NOMO-1 treated with dmso at 0.1 percent for 144 hours (cell line): ENCODE data around the gene SLC35E1.
A peak's percentile ranks its signal among the peaks of the same experiment; 100 is the strongest.

Experiments used
- DNase-seq: peaks from one replicate; lab custom pipeline; 2025; ENCODE audit not compliant: unreplicated experiment; lab: John Stamatoyannopoulos, UW

SLC35E1 gene

DNA sequence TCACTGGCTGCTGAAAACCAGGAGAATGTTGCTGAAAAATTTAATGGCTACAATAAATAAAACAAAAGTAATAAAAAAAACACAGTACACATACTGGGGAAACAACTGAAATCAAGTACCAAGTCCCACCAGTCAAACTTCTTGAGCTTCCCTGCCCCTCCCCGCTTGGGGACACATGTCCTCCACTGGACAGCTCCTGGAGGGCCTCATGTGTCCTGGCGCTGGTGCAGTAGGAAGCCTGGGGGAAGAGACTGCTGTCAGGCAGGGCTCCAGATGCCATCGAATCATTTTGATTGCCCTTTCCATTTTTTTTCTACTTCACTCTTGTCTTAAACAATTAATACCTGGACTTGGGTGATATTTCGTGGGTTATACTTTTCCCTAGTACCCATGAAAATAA, 26.6 kb upstream of the SLC35E1 start:
- no peak for DNase-seq

DNA sequence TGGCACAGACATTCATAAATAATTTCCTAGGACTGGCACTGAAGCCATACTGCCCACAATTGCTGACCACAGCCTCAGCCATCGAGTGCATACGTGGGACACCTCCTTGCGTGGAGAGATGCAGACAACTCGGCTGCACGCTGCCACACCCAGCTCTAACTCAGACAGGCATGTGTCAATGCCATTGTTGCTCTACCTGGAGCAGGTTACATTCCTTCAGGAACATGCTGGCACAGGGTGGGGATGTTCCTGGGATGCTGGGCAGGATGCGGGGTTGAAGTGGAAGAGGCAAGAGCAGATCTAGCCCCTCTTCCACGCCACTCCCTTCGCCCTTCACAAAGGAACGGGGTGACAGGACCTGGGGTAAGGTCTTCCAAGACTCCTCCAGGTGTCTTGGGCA, 24.2 kb upstream of the SLC35E1 start:
- no peak for DNase-seq

DNA sequence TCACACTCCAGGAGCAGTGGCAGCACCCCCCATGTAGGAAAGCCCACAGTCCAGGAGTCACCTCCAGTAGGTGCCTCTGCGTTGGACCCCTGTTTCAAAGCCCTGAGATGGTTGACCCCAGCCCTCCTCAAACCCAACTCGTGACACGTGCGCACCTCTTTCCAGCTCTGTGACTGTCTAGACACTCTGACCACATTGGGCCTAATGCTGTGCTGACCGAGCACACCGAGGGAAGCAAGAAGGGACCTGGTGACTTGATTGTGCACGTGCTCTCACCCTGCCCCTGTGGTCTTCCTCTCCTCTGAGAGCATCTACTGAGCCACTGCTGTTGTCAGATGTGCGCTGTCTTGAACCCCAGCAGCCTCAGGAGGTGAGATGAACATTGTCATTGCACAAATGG, 22.9 kb upstream of the SLC35E1 start:
- DNase-seq: no peak

GRCh38 chr19:16594681-16595091, 22.5 kb upstream of the SLC35E1 start:
- DNase-seq: no peak

DNA sequence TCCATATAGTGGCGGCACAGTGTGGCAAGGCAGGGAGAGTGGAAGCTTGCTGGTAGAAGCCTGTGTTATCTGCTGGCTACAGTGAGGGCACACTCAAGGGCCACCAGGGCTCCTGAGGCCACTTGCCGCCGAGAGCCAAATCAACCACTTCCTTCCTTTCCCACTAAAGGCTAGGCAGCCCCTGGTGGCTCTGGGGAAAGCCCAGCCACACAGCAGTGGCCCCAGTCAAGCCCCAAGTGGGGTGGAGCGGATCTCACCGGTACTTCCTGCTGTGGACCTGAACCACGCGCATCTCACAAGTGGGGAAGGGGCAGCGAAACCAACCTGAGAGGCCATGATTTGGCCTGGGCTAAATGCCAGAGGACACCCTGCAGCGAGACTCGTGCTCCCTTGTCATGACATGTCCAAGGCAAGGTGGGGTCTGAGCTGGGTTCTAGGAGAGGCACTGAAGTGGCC, 21.9 kb upstream of the SLC35E1 start:
- peak; percentile 12 for DNase-seq

DNA sequence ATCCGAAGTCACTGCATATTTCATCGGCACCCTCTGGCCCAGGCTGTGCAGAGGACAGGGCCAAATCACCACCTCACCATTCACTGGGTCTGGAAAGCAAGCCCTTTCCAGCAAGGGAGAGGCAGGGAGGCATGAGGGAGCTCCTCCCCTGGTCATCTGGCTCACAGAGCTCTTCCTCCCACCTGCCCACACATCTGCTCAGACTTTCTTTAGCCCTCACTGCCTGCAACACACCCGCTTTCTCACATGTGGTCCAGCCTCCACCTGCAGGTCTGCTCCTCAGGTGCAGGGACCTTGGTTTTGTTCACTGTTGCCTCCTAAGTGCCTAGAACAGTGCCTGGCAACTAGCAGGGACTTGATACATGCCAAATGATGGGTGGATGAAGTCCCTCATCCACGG, 21.0 kb upstream of the SLC35E1 start:
- DNase-seq: no peak

- DNase-seq: no peak
Observed at GRCh38 chr19:16591803-16592556, 19.8 kb upstream of the SLC35E1 start.

GRCh38 chr19:16590876-16591802, 18.9 kb upstream of the SLC35E1 start:
- no peak for DNase-seq

- no peak for DNase-seq
Observed at GRCh38 chr19:16589917-16590316, 17.7 kb upstream of the SLC35E1 start.

GRCh38 chr19:16588824-16589577, 16.8 kb upstream of the SLC35E1 start:
- no peak for DNase-seq

GRCh38 chr19:16587833-16588823, 15.9 kb upstream of the SLC35E1 start:
- peak; percentile 93 for DNase-seq

DNA sequence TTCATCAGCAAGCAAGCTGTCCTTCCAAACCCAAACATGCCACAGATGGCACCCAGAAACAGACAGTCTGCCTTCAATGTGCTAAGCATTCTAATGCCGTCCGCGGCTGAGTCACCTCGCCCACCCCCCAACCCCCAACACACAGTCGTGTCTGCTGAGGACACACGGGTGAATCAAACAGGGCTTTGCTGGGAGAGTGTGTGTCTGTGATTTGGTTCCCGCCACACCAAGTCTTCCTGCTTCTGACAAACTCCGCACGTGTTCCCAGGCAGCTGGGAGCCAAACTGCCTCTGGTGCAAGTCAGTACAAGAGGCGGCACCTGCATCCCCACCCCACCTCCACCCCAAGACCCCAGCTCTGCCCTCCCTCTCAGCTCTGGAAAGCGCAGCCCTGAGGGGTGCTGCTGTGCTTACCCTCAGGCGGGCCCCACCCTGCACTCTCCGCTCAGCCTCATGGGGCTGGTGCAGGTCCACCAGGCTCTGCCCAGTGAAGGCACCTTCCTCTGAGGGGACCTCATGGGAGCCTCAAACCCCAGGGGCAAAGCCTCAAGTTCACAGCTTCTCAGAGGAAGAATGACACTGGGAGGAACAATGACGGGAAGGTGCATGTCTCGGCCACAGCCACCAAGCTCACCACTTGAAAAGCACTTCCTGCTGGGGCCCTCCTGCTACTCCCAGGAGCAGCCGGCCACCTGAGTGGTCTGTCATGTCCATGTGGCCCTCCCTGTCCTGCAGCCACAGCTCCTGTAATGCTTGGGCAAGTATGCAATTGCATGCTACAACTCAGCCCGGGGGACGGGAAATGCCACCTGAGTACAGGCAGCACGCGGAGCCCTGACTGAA, 15.0 kb upstream of the SLC35E1 start:
- DNase-seq: no peak

DNA sequence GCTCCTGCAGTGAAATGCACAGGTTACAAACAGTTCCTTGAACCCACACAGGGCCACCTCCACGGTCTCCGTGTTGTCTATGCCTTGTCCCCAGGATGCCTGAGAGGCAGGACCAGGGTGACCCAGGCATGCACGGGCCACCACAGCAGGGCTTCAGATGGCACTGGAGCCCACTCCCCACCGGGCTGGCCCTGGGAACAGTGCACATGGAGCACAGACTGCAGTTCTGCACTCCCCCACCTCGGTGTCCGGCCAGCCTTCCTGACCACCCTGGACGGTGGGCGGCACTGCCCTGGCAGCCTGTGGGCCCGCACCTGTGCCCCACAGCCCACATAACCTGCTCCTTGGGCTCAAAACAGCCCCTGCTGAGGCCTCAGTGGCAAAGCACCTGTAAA, 14.3 kb upstream of the SLC35E1 start:
- DNase-seq: no peak

GRCh38 chr19:16585808-16586476, 13.7 kb upstream of the SLC35E1 start:
- peak; percentile 55 for DNase-seq

- no peak for DNase-seq
Observed at GRCh38 chr19:16585094-16585801, 13.0 kb upstream of the SLC35E1 start.

DNA sequence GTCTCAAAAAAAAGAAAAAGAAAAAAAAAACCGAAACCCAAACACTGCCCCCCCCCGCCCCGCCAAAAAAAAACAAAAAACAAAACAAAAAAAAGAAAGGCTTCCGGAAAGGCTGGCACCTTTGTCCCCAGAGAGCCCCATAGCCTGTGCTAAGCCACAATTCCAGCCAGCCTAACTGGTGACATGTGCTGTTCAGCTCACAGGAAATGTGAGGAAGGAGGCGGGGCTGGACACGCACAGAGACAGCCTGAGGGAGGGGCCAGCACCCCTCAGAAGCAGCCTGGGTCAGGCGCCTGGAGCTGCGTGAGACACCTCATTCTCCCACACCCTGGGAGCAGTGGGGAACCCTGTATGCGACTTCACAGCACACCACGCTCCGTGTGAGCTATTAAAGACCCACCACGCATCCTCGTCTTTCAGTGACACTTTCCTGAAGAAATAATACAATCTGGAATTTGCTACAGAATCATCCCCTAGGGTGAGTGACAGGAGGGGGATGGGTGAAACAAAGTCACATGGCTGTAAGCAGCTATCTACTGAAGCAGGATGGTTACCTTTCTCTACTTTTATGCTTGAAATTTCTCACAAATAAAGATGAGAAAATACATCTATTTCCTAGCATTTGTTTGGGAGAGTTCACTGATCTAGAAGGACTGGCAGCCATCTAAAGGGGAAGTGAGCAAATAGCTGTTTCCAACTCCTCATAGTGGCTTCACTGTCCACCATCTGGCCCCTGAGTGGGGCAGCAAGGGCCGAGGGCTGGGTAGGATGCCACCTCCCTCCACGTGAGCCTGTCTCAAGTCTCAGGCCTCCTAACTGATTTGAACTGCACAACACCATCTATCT, 12.3 kb upstream of the SLC35E1 start:
- peak; percentile 52 for DNase-seq
